Thymus (tissue), 11 donors: Measurements from ENCODE around the gene SUPT5H. TPM values are rescaled to one million over a fixed set of nuclear protein-coding genes. Genes with fewer than 3 reads are reported as not detected.

Source experiments
- DNase-seq, 9 donors: peaks; one replicate each; pipeline ENCODE4 v3.0.0-alpha.2; 2013; ENCODE audit warnings: low spot score in 9 of 9, low read depth in 6 of 9, missing footprints in 1 of 9
- H3K27ac ChIP-seq, 2 donors: one replicate each; pipeline ENCODE4 v1.5.1; 2013; ENCODE audit warnings: control low read depth in 1 of 2, low read depth in 1 of 2, low read length in 1 of 2, mild to moderate bottlenecking in 1 of 2, moderate library complexity in 1 of 2
- H3K27me3 ChIP-seq, 2 donors: one replicate each; pipeline ENCODE4 v1.5.1; 2013; ENCODE audit warnings: low read length in 1 of 2; ENCODE audit not compliant: control insufficient read depth in 2 of 2, insufficient read depth in 1 of 2
- H3K36me3 ChIP-seq, 2 donors: one replicate each; pipeline ENCODE4 v1.5.1; 2013; ENCODE audit warnings: low read length in 1 of 2, mild to moderate bottlenecking in 1 of 2, moderate library complexity in 1 of 2; ENCODE audit not compliant: control insufficient read depth in 2 of 2, insufficient read depth in 2 of 2
- H3K4me1 ChIP-seq, 2 donors: one replicate each; pipeline ENCODE4 v1.5.1; 2013; ENCODE audit warnings: low read length in 2 of 2; ENCODE audit not compliant: control insufficient read depth in 2 of 2, insufficient read depth in 2 of 2
- H3K4me3 ChIP-seq, 2 donors: one replicate each; pipeline ENCODE4 v1.5.1; 2013; ENCODE audit warnings: low read length in 2 of 2, control low read depth in 1 of 2, mild to moderate bottlenecking in 1 of 2
- H3K9me3 ChIP-seq, 2 donors: one replicate each; pipeline ENCODE4 v1.5.1; 2013; ENCODE audit warnings: low read length in 1 of 2, mild to moderate bottlenecking in 1 of 2; ENCODE audit not compliant: control insufficient read depth in 2 of 2, insufficient read depth in 1 of 2
- WGBS: extraction: QIAGEN DNeasy Blood & Tissue Kit; methylation state at CpG from one replicate; pipeline ENCODE4 v1.1.7; 2013; 5-methylcytosine and 5-hydroxymethylcytosine counted together
- polyA plus RNA-seq: library from polyadenylated mRNA; stranded (reverse); fragments of 200-250 nt; gene quantifications from one replicate; pipeline ENCODE4 v1.2.3, GENCODE V29; 2013
- total RNA-seq: library from RNA; stranded (reverse); fragments of 120-200 nt; gene quantifications from one replicate; pipeline ENCODE4 v1.2.4, GENCODE V29; 2013
- donor health status: healthy.

The SUPT5H gene
- total and polyA plus RNA-seq, 2 donors = 39.0 to 203 TPM

DNA sequence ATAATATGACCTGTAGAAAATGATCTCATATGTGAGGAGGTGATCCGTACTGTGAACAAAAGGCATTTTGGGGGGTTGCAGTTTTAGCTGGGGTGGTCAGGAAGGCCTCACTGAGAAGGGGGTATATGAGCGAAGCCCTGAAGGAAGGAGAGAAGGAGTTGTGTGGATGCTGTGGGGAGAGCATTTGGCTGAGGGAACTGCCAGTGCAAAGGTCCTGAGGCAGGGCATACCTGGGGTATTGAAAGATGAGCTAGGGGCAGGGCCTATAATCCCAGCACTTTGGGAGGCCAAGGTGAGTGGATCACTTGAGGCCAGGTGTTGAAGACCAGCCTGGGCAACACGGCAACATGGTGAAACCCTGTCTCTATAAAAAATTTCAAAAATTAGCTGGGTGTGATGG lies 72.0 kb downstream of the SUPT5H start:
- Histone ChIP-seq H3K9me3 (peaks cover 0 to 12% of the 10 kb centered on the region in 2 donors), H3K4me1 (peaks cover 0 to 9% of the 10 kb centered on the region in 2 donors), H3K27me3 (peaks cover 34 to 64% of the 10 kb centered on the region in 2 donors), H3K4me3 (no peak overlapping the region), H3K27ac (no peak overlapping the region), H3K36me3 (no peaks in the 10 kb centered on the region)
- WGBS = 64% methylated on average over 3 of the region's 3 CpGs
- no peak for DNase-seq

DNA sequence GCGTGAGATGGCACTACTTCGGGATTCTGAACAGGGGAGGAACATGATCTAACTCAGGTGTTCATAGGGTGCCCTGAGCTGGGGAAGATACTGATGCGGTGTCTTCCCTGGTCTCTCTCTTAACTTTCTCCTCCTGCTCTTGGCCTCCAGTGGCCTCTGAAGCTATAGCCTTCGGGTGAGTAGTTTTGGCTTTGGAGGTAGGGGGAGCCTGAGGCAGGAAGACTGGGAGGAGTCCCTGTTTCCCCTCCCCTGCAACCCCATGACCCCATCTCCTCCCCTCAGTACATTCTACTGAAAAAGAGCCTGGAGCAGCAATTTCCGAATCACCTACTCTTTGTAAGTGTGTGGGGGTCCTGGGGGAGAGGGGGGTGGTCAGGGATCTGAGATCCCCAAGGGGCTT lies 73.1 kb downstream of the SUPT5H start:
- 83% methylated on average over 5 of the region's 5 CpGs for WGBS
- H3K4me1 ChIP-seq = peaks cover 0 to 9% of the 10 kb centered on the region in 2 donors
- peaks cover 0 to 12% of the 10 kb centered on the region in 2 donors for H3K9me3 ChIP-seq
- peaks cover 29 to 54% of the 10 kb centered on the region in 2 donors for H3K27me3 ChIP-seq
- H3K27ac ChIP-seq = no peak overlapping the region
- no peak for DNase-seq
- no peak overlapping the region for H3K4me3 ChIP-seq
- H3K36me3 ChIP-seq = no peaks in the 10 kb centered on the region

DNA sequence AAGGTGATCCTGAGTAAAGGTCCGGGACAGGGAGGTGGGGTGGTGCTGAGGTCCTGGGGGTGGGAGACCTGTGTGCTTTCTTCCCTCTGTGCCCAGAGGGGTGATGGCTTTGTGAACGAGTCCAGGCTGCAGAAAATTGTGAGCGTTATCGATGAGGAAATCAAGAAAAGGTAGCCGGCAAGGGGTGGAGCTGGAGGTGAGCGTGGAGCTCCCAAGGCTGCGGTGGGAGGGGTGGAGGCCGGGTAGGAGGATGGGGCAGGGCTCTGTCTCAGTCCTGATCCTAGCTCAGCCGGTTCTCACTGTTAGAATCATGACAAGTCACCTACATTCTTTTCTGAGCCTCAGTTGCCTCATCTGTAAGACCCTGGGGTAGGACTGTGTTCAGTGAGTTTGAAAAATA lies 73.6 kb downstream of the SUPT5H start:
- H3K4me1 ChIP-seq = peaks cover 0 to 9% of the 10 kb centered on the region in 2 donors
- 81% methylated on average over 9 of the region's 9 CpGs for WGBS
- H3K36me3 ChIP-seq = no peaks in the 10 kb centered on the region
- H3K27me3 ChIP-seq = peaks cover 24 to 48% of the 10 kb centered on the region in 2 donors
- peaks cover 0 to 12% of the 10 kb centered on the region in 2 donors for H3K9me3 ChIP-seq
- no peak for DNase-seq
- H3K4me3 ChIP-seq = no peak overlapping the region
- H3K27ac ChIP-seq = no peak overlapping the region

DNA sequence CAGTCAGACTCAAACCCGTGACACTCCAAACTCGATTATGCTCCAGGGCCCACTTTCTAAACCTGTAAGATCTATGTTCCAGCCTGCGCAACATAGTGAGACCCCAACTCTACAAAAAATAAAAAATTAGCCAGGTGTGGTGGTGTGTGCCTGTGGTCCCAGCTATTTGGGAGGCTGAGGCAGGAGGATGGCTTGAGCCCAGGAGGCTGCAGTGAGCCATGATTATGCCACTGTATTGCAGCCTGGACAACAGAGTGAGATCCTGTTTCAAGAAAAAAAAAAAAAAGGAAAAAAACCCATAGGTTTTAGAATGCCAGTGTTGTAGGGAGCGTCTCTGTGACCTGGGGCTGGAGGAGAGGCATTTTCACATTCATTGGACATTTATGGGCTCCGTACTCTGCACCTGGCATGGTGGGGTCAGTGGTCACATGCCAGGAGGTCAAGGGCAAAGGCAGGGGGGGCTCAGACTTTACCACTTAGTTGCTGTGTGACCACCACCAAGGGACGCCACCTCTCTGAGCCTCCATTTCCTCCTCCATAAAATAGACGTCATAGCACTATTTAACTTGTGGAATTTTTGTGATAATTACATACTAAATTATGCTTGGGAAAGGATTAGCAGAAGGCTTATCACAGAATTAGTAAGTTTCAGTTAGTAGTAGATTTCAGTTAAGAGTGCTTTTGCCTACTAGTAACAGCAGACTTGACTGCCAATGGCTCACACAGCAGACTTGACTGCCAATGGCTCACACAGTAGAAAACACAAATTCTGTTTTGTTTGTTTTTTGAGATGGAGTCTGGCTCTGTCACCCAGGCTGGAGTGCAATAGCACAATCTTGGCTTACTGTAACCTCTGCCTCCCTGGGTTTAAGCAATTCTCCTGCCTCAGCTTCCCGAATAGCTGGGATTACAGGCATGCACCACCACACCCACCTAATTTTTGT lies 75.4 kb downstream of the SUPT5H start:
- H3K27ac ChIP-seq = no peak overlapping the region
- H3K4me1 ChIP-seq = no peaks in the 10 kb centered on the region
- WGBS = 97% methylated on average over 8 of the region's 8 CpGs
- DNase-seq = no peak
- no peak overlapping the region for H3K4me3 ChIP-seq
- peaks cover 7 to 30% of the 10 kb centered on the region in 2 donors for H3K27me3 ChIP-seq
- H3K36me3 ChIP-seq = no peaks in the 10 kb centered on the region
- peaks cover 0 to 3% of the 10 kb centered on the region in 2 donors for H3K9me3 ChIP-seq

DNA sequence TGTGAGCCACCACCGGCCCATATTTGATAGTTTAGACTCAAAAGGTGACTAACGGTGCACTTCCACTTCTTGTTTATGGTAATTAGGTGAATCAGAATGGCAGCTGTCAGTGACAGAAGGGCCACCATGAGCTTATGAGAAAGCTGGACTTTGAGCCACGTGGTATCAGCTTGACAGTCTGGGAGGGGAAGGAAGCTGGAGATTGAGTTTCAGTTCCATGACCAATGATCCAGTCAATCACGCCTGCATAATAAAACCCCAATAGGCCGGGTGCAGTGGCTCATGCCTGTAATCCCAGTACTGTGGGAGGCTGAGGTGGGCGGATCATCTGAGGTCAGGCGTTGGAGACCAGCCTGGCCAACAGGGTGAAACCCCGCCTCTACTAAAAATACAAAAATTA lies 79.1 kb downstream of the SUPT5H start:
- H3K36me3 ChIP-seq = no peaks in the 10 kb centered on the region
- 95% methylated on average over 8 of the region's 8 CpGs for WGBS
- H3K4me3 ChIP-seq = no peak overlapping the region
- no peaks in the 10 kb centered on the region for H3K9me3 ChIP-seq
- no peaks in the 10 kb centered on the region for H3K27me3 ChIP-seq
- H3K27ac ChIP-seq = no peak overlapping the region
- no peaks in the 10 kb centered on the region for H3K4me1 ChIP-seq
- no peak for DNase-seq

DNA sequence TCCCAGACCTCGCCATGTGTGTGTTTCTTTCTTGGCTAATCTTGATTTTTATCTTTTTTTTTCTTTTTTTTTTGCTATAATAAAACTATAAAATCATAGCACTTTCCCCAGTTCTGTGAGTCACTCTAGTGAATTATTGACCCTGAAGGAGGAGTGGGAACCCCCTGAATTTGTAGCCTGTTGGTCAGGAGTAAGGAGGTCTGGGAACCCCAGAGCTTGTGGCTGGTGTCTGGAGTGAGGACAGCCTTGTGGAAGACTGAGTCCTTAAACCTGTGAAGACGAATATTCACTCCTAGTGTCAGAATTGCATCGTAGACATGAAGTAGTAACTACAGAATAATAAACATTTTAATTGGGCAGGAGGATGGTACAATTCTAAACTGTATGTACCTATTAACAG lies 79.8 kb downstream of the SUPT5H start:
- no peak for DNase-seq
- no peak overlapping the region for H3K27ac ChIP-seq
- 98% methylated on average over 3 of the region's 3 CpGs for WGBS
- H3K4me3 ChIP-seq = no peak overlapping the region
- no peaks in the 10 kb centered on the region for H3K9me3 ChIP-seq
- no peaks in the 10 kb centered on the region for H3K4me1 ChIP-seq
- no peaks in the 10 kb centered on the region for H3K36me3 ChIP-seq
- no peaks in the 10 kb centered on the region for H3K27me3 ChIP-seq

Other genes starting within 250 kb of the SUPT5H start
- gene NCCRP1, start 248.6 kb upstream of the SUPT5H start, total RNA-seq = 2.1 TPM
- 13.2 TPM for gene NCCRP1, start 248.6 kb upstream of the SUPT5H start, polyA plus RNA-seq
- gene SYCN, start 241.3 kb upstream of the SUPT5H start, total RNA-seq = not detected
- not detected for gene SYCN, start 241.3 kb upstream of the SUPT5H start, polyA plus RNA-seq
- gene IFNL3, start 200.6 kb upstream of the SUPT5H start, total RNA-seq = not detected
- 0.07 TPM for gene IFNL3, start 200.6 kb upstream of the SUPT5H start, polyA plus RNA-seq
- not detected for gene IFNL4, start 196.7 kb upstream of the SUPT5H start, total RNA-seq
- gene IFNL4, start 196.7 kb upstream of the SUPT5H start, polyA plus RNA-seq = 0.05 TPM
- gene IFNL2, start 177.2 kb upstream of the SUPT5H start, total RNA-seq = 0.14 TPM
- 0.07 TPM for gene IFNL2, start 177.2 kb upstream of the SUPT5H start, polyA plus RNA-seq
- not detected for gene IFNL1, start 149.2 kb upstream of the SUPT5H start, total RNA-seq
- 0.21 TPM for gene IFNL1, start 149.2 kb upstream of the SUPT5H start, polyA plus RNA-seq
- 0.42 TPM for gene LRFN1, start 124.7 kb upstream of the SUPT5H start, total RNA-seq
- gene LRFN1, start 124.7 kb upstream of the SUPT5H start, polyA plus RNA-seq = 2.6 TPM
- 519 TPM for gene GMFG, start 109.5 kb upstream of the SUPT5H start, total RNA-seq
- gene GMFG, start 109.5 kb upstream of the SUPT5H start, polyA plus RNA-seq = 531 TPM
- gene SAMD4B, start 103.2 kb upstream of the SUPT5H start, total RNA-seq = 11.7 TPM
- 64.9 TPM for gene SAMD4B, start 103.2 kb upstream of the SUPT5H start, polyA plus RNA-seq
- gene PAF1, start 54.5 kb upstream of the SUPT5H start, total RNA-seq = 33.4 TPM
- 40.1 TPM for gene PAF1, start 54.5 kb upstream of the SUPT5H start, polyA plus RNA-seq
- gene MED29, start 54.2 kb upstream of the SUPT5H start, total RNA-seq = 15.8 TPM
- 27.8 TPM for gene MED29, start 54.2 kb upstream of the SUPT5H start, polyA plus RNA-seq
- 15.8 TPM for gene ZFP36, start 38.7 kb upstream of the SUPT5H start, total RNA-seq
- 250 TPM for gene ZFP36, start 38.7 kb upstream of the SUPT5H start, polyA plus RNA-seq
- gene PLEKHG2, start 32.9 kb upstream of the SUPT5H start, total RNA-seq = 13.0 TPM
- 30.8 TPM for gene PLEKHG2, start 32.9 kb upstream of the SUPT5H start, polyA plus RNA-seq
- gene RPS16, start 9.6 kb upstream of the SUPT5H start, total RNA-seq = 788 TPM
- gene RPS16, start 9.6 kb upstream of the SUPT5H start, polyA plus RNA-seq = 3,143 TPM
- 49.3 TPM for gene TIMM50, start 35.3 kb downstream of the SUPT5H start, total RNA-seq
- gene TIMM50, start 35.3 kb downstream of the SUPT5H start, polyA plus RNA-seq = 44.0 TPM
- 0.14 TPM for gene DLL3, start 53.4 kb downstream of the SUPT5H start, total RNA-seq
- 0.14 TPM for gene DLL3, start 53.4 kb downstream of the SUPT5H start, polyA plus RNA-seq
- gene SELENOV, start 69.6 kb downstream of the SUPT5H start, total RNA-seq = 0.19 TPM
- not detected for gene SELENOV, start 69.6 kb downstream of the SUPT5H start, polyA plus RNA-seq
- gene EID2B, start 87.3 kb downstream of the SUPT5H start, total RNA-seq = 4.3 TPM
- gene EID2B, start 87.3 kb downstream of the SUPT5H start, polyA plus RNA-seq = 10.6 TPM
- gene EID2, start 94.6 kb downstream of the SUPT5H start, total RNA-seq = 12.6 TPM
- 29.3 TPM for gene EID2, start 94.6 kb downstream of the SUPT5H start, polyA plus RNA-seq
- gene LGALS13, start 156.9 kb downstream of the SUPT5H start, total RNA-seq = 0.38 TPM
- 0.66 TPM for gene LGALS13, start 156.9 kb downstream of the SUPT5H start, polyA plus RNA-seq
- 0.33 TPM for gene LGALS16, start 210.3 kb downstream of the SUPT5H start, total RNA-seq
- gene LGALS16, start 210.3 kb downstream of the SUPT5H start, polyA plus RNA-seq = 1.1 TPM